ENCODE data around the gene THSD7A. TPM values are rescaled to one million over a fixed set of nuclear protein-coding genes. Genes with fewer than 3 reads are reported as not detected.

The THSD7A gene
- polyA plus RNA-seq, 1 experiment: 0.06 TPM

- POLR2A ChIA-PET: no interaction called here
- Histone ChIP-seq H3K27me3 (ENCODE audit: control insufficient read depth, insufficient read depth, low read length) (no peaks in the 10 kb centered on the region), H3K4me3 (ENCODE audit: low read depth, low read length) (no peak overlapping the region), H3K27ac (ENCODE audit: low read depth, low read length) (no peak overlapping the region), H3K9me3 (ENCODE audit: control insufficient read depth, insufficient read depth, low read length) (no peaks in the 10 kb centered on the region)
- no peak for DNase-seq (ENCODE audit: low read depth, low spot score)
- TF ChIP-seq, protein P1, sequence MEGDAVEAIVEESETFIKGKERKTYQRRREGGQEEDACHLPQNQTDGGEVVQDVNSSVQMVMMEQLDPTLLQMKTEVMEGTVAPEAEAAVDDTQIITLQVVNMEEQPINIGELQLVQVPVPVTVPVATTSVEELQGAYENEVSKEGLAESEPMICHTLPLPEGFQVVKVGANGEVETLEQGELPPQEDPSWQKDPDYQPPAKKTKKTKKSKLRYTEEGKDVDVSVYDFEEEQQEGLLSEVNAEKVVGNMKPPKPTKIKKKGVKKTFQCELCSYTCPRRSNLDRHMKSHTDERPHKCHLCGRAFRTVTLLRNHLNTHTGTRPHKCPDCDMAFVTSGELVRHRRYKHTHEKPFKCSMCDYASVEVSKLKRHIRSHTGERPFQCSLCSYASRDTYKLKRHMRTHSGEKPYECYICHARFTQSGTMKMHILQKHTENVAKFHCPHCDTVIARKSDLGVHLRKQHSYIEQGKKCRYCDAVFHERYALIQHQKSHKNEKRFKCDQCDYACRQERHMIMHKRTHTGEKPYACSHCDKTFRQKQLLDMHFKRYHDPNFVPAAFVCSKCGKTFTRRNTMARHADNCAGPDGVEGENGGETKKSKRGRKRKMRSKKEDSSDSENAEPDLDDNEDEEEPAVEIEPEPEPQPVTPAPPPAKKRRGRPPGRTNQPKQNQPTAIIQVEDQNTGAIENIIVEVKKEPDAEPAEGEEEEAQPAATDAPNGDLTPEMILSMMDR (IDR thresholded peaks at IDR 0.05; ENCODE audit: low read depth, low read length): no peak
- CTCF ChIA-PET: no interaction called here
Observed at GRCh38 chr7:11456574-11456973, 375.4 kb downstream of the THSD7A start.

DNA sequence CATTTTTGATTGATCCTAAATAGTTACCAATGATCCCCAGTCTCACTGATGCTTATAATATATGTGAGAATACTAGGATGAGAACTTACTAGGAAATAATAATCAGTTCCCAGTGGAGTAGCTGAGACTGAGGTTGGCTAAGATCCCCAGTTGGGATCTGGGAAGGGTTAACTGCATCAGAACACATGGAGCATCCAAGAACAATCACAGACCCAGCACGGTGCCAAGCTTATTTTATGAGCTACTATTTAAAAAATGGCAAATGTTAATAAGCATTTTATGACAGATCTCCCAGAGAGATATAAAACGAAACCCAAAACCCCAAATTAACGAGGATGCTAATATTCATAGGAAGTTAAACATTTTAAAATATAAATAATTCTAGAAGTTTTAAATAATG, 379.5 kb downstream of the THSD7A start:
- ChIA-PET POLR2A (no interaction called here), CTCF (no interaction called here)
- TF ChIP-seq, protein P1 (IDR thresholded peaks at IDR 0.05; ENCODE audit: low read depth, low read length): no peak

DNA sequence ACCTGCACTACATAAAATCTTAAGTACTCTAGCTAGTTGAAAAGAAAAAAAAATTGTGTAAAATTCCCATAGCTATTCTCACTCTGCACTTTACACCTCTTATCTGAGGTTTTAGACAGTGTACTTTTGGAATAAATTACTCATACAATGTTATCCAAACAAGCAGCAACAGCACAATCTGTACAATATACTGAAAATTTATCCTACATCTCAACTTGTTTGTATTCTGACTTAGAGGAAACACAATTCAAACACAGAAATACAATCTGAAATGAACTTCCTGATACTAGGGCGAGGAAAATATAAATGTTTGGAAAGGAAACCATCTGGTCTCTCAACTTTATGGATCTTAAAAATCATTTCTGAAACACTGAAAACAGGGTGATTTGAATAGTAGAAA, 381.7 kb downstream of the THSD7A start:
- DNase-seq (ENCODE audit: low read depth, low spot score): no peak
- ChIA-PET POLR2A (no interaction called here), CTCF (no interaction called here)
- H3K27me3 ChIP-seq (ENCODE audit: control insufficient read depth, insufficient read depth, low read length): no peaks in the 10 kb centered on the region
- no peak overlapping the region for H3K27ac ChIP-seq (ENCODE audit: low read depth, low read length)
- no peak overlapping the region for H3K4me3 ChIP-seq (ENCODE audit: low read depth, low read length)
- TF ChIP-seq, protein P1 (IDR thresholded peaks at IDR 0.05; ENCODE audit: low read depth, low read length): no peak
- H3K9me3 ChIP-seq (ENCODE audit: control insufficient read depth, insufficient read depth, low read length): no peaks in the 10 kb centered on the region

More for the DNA sequence above, 379.5 kb downstream of the THSD7A start:
- no peak overlapping the region for H3K27ac ChIP-seq (ENCODE audit: low read depth, low read length)
- H3K4me3 ChIP-seq (ENCODE audit: low read depth, low read length): no peak overlapping the region
- H3K27me3 ChIP-seq (ENCODE audit: control insufficient read depth, insufficient read depth, low read length): no peaks in the 10 kb centered on the region
- no peaks in the 10 kb centered on the region for H3K9me3 ChIP-seq (ENCODE audit: control insufficient read depth, insufficient read depth, low read length)
- DNase-seq (ENCODE audit: low read depth, low spot score): no peak

- Histone ChIP-seq H3K27ac (ENCODE audit: low read depth, low read length) (no peak overlapping the region), H3K27me3 (ENCODE audit: control insufficient read depth, insufficient read depth, low read length) (no peaks in the 10 kb centered on the region), H3K9me3 (ENCODE audit: control insufficient read depth, insufficient read depth, low read length) (no peaks in the 10 kb centered on the region), H3K4me3 (ENCODE audit: low read depth, low read length) (no peak overlapping the region)
- TF ChIP-seq, protein P1 (IDR thresholded peaks at IDR 0.05; ENCODE audit: low read depth, low read length): no peak
- ChIA-PET CTCF (interaction anchor here (0.6 to 0.9 kb wide), 2 partner anchors 382 to 852 kb away, joined by 3 read pairs; partner anchors contain the start of gene THSD7A), POLR2A (no interaction called here)
- DNase-seq (ENCODE audit: low read depth, low spot score): no peak
Observed at GRCh38 chr7:11449316-11449715, 382.7 kb downstream of the THSD7A start.

- no peak for DNase-seq (ENCODE audit: low read depth, low spot score)
- ChIA-PET CTCF (no interaction called here), POLR2A (no interaction called here)
- Histone ChIP-seq H3K27ac (ENCODE audit: low read depth, low read length) (no peak overlapping the region), H3K27me3 (ENCODE audit: control insufficient read depth, insufficient read depth, low read length) (no peaks in the 10 kb centered on the region), H3K9me3 (ENCODE audit: control insufficient read depth, insufficient read depth, low read length) (no peaks in the 10 kb centered on the region), H3K4me3 (ENCODE audit: low read depth, low read length) (no peak overlapping the region)
- TF ChIP-seq, protein P1 (IDR thresholded peaks at IDR 0.05; ENCODE audit: low read depth, low read length): no peak
Observed at GRCh38 chr7:11448323-11448722, 383.7 kb downstream of the THSD7A start.
